Stimulated activated CD8-positive, alpha-beta memory T cell treated with anti-CD3 and anti-CD28 coated beads, Interleukin-12 subunit alpha, Interleukin-12 subunit beta, amount 100 ng/mL, for 4 hours (primary cell): ENCODE measurements around the gene TPO.
"Not testable (repeated sequence)": the region's sequence is repeated elsewhere in the genome, so short reads cannot be mapped to it uniquely, and the experiment has no call there.

ENCODE experiments used
- DNase-seq: peaks from one replicate; pipeline ENCODE4 v3.0.0-alpha.2; 2020; ENCODE audit warnings: low read depth

TPO gene

DNA sequence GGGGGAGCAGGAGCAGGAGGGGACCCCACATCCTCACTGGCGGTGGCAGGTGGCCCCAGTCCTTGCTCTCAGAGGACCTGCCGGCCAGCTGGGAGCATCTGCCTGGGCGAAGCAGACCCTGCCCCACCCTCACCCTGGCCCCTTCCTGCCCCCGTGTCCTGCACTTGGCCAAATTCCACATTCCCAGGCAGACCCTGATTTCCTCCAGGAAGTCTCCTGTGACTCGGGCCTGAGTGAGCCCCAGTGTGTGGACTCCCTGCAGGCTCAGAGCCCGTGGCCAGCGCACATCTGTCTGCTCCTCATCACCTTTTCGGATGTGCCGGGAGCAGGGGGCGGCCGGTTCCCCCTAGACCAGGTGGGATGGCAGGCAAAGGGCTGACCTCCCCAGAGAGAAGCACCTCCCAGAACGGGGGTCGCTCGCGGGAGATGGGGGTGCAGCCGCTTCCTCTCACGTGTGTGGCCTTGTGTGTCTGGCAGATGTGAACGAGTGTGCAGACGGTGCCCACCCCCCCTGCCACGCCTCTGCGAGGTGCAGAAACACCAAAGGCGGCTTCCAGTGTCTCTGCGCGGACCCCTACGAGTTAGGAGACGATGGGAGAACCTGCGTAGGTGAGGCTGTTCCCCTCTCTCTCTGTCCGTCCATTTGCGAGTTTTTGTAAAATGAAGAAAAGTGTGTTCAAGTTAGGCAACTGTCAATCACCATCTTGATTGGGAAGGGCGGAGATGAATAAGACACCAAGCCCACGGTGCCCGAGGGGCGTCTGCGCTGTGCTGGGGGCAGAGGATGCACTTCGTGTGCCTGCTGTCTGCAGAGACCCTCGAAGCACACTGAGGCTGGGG, 90.4 kb downstream of the TPO start:
- DNase-seq, result no peak

DNA sequence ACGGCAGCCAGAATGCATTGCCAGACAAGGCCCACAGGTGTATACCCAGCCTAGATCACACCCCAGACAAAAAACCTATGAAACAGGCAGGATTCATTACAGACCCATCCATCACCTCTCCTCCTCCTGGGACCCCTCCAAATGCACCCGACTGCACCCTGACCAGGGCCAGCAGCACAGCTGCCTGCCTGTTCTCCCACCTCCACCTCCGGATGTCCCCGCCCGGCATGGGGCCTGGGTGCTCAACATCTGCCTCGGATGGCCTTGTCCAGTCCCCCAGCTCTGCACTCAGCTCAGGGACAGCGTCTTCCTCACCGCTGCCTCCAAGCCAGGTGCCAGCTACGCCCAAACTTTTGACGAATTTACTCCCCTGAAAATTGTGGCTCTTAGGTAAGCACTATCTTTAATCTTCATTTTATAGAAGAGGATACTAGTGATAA, 91.1 kb downstream of the TPO start:
- DNase-seq, result no peak

DNA sequence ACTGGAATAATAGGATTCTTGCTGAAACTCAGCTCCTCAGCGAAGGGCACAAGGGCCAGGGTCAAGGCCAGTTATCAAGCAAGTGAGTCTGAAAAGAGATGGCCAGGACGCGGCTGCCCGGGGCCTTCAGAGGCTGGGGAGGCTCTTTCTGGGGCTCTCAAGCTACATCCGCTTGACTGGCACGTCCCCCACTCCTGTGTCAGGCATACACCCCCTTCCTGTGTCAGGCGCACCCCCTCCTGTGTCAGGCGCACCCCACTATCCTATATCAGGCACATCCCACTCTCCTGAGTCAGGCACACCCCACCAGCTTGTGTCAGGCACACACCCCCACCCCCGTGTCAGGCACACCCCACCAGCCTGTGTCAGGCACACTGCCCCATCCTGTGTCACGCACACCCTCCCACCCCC, 91.8 kb downstream of the TPO start:
- DNase-seq, result no peak

DNA sequence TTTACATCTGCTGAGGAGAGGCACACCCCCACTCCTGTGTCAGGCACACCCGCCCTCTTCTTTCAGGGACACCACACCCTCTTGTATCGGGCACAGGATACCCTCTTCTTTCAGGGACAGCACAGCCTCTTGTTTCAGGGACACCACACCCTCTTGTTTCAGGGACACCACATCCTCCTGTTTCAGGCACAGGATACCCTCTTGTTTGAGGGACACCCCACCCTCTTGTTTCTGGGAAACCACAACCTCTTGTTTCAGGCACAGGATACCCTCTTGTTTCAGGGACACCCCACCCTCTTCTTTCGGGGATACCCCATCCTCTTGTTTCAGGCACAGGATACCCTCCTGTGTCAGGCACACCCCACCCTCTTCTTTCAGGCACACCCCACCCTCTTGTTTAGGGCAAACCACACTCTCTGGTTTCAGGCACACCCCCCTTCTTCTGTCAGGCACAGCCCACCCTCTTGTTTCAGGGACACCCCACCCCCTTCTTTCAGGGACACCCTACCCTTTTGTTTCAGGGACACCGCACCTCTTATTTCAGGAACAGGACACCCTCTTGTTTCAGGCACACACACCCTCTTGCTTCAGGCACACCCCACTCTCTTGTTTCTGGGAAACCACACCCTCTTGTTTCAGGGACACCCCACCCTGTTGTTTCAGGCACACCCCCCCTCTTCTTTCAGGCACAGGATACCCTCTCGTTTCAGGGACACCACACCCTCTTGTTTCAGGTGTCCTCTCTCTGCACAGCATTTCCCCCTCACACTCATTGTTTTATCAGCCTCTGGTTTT, 96.2 kb downstream of the TPO start:
- no peak for DNase-seq

DNA sequence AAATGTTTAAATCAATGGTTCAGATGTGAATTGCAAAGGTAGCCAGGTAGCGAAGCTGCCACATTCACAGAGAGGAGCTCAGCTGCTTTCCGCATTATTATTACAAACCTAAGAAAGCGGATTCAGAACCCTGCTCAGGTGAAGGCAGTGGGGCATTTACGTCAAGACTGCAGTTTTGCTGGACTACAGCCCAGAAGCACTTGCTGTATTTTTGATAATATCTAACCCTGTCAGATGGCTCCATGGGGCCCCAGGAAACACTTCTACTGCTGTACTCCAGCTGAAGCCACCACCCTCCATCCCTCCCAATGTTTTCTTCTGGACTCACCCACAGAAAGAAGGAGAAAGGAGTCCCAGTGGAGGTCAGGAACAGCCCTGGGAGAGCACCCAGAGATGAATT, 96.9 kb downstream of the TPO start:
- no peak for DNase-seq

DNA sequence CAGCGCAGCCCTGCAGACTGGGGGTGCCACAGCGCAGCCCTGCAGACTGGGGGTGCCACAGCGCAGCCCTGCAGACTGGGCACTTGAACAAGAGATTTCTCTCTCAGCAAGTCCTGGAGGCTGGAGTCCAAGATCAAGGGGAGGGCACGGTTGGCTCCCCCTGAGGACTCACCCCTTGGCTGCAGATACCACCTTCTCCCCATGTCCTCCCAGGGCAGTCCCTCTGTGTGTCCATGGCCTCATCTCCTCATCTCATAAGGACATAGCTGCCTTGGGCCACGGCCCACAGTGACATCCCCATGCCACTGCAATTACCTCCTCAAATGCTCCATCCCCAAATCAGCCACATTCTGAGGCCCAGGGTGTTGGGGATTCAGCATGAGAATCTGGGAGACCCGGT, 98.2 kb downstream of the TPO start:
- DNase-seq, result no peak

DNA sequence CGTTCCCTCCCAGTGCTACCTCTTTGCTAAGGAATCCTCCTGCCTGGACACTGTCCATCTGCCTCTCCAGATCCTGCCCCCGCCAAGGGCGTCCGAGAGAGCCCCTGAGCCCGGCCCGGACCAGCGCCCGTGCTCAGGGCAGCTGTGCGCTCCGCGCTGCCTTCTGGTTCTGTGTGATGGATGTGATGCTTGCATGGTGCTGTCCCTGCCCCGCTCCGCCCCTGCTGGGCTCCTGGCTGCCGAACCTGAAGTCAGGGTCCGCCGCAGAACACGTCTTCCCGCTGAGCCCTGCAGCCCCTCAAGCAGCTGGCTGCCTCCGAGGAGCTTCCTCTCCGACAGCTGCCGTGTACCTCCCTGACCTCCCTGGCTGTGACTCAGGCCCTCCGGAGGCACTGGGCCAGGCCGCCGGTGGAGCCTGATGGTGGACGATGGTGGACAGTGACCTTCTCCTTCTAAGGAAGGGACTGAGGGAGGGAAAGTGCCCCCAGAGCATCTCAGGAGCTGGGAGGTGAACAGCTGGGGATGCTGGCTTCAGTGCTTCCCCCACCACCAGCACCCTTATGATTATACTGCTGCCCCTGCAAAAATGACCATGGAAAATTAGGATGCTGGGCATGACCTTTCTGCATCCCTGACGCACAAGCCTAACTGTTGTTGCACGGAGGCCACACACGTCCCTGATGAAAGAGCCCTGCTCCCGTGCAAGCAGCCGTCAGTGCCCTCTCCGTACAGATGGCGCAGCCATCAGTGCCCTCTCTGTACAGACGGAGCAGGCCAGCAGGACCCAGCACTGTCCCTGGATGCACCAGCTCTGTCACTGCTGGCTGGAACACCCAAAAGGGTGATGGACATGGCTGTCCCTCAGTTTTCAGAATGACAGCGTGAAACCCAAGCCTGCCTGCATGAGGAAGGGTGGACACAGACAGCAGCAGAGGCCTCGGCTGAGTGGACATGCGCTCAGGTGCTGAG, 99.3 kb downstream of the TPO start:
- no peak for DNase-seq

DNA sequence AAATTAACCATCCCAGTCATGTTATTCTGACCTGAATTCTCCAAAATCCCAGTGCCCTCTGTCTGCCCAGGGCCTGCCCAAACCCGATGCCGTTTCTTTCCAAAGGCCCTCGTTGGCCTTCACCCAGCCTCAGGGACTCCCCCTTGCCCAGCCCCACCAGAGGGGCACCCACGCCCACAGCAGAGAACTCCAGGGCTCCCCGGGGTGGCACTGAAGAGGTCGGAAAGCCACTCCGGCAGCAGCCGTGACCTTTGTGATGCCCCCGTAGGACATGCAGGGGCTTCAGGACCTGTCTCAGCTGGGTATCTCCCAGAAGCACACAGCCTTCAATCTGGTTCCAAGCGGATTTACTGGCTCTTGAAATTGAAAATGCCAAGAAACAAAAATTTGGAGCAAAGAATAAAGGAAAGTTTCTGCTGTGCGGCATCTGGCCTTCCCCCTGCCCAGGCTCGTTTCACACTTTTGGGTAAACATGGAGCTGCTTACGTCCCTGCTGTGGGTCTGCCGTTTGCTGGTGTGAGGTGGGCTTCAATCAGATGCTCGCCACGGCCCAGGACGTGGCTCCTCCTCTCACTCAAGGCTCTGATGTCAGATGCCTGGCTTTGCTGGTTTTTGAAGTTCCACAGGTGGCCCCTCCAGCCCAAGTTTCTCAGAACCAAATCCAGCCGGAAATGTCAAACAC, 101.3 kb downstream of the TPO start:
- no peak for DNase-seq

DNA sequence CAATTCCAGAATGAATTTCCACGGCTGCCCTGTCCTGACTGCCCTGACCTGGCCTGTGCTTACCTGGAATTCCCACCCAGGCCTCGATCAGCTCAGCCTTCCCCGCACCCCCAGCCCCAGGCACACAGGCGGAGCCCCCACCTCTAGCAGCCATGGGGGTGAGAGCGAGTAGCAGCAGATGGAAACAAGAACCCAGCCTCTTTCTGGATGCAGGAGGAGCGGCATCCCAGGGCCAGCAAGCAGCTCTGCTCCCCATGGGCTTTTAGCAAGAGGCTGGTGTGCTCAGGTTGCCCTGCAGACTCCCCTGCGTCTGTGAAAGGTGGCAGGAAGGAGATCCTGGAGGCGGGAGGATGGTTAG, 101.8 kb downstream of the TPO start:
- DNase-seq, result no peak

DNA sequence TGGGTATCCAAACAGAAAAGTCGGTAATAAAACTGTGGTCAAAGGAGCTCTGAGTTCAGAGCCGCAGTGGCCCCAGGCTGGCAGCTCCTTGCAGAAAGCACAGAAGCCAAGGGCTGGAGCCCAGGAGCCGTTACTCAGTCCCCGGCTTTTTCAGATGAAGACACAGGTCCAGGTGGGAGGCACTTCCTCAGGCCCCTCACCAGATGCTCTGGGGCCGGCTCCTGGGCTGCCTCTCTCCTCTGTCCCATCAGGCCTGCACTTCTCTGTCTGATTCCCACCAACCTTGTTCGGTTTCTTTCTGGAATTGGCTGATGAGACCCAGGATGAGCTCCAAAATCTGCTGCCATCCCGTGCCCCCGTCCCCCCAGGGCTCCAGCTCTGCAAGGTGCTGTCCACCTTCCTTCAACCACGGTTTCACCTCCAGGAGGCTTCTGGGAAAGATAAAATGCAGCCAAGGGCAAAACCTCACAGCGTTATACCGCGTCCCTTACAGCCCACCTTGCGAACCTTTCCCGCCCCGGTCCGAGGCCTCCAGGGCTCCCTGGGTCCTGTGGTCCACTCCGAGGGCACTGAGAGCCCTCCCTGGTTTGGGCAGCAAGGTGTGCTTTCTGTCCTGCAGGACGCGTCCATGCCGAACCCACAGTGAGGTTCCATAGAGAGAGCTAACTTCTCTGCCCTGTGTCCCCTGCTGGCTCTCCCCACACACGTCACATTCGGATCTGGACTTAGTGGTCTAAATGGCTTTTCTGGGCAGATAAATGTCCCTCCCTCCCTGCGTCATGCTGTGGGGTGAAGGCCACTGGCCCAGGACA, 102.9 kb downstream of the TPO start:
- DNase-seq, result no peak

DNA sequence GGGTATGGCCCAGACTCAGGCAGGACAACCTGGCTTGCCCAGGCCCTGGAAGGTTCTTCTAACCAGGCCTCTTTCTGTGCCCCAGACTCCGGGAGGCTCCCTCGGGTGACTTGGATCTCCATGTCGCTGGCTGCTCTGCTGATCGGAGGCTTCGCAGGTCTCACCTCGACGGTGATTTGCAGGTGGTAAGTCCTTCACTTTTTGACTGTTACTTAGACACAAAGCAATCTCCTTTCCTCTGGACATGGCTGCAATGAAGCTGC, 103.5 kb downstream of the TPO start:
- no peak for DNase-seq

DNA sequence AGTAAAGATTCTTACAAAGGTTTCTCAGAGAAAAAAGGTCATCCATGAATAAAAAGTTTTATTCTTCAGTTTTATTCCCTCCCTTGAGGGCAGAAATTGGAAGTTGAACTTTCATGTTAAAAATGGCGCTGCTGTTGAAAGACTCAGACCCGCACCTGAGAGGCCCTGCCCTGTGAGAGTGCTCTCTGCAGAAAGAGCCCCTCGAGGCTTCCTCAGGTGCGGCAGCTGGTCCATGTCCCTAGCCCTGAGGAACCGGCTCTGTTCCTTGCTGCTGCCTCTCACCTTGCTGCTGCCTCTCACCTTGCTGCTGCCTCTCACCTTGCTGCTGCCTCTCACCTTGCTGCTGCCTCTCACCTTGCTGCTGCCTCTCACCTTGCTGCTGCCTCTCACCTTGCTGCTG, 104.0 kb downstream of the TPO start:
- not testable (repeated sequence) for DNase-seq

DNA sequence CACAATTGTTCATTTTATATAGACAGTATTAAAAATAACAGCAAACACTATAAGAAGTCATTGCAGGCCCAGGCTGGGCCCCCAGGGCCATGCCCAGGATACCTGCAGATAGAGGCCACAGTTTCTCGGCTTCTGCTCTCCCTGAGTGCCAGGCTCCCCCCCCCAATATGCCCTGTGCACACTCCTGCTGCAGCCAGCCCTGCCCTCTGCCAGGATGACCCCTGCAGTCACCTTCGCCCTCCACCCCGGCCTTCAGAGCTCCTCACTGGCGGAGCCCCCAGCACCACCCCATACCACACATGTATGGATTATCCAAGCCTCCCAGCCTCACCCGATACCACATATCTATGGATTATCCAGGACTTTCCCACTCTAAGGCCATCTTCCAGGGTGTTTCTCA, 104.5 kb downstream of the TPO start:
- no peak for DNase-seq

DNA sequence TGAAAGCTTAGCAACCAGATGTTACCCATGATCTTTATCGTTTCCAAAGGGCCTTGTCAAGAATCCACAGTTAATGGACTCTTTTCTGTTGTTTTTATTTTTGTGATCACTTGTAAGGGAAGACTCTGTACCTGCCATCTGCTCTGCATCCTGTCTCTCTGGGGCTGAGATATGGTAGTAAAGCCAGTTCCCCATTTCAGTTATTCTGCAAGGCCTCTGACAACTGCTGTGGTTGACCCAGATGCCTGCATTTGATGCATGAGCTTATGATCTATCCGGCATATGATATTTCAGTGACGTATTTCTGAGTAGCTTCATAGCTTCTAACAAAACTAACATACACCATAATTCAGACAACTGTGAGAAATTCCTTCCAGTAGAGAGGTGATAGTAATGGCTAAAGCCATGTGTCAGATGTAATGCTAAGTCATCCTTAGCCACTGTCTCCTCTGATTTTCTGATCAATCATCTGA, 105.1 kb downstream of the TPO start:
- DNase-seq, result no peak

DNA sequence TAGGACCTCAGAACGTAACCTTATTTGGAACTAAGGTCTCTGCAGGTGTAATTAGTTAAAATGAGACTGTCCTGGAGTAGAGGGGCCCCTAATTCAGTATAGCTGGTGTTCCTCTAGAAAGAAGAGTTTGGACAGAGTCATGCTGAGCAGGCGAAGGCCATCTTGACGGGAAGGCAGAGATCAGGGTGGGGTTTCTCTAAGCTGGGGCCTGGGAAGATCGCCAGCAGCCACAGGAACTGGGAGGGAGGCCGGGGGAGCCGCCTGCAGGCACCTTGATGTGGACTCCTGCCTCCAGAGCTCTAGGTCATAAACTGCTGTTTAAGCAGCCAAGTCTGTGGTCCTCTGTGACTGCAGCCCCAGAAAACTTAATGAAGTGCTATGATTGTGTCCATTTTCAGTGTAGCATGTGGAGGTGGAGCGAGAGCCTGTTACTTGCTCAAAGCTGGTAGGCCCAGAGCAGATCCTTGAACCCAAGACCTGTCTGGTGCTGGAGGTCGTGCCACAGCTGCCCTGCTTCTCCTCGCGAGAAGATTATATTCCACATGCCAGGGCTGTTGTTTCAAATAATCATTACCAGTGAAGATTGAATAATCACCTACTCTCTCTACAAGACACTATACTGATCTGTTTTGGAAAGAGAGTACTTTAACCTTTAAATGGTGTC, 105.7 kb downstream of the TPO start:
- no peak for DNase-seq

DNA sequence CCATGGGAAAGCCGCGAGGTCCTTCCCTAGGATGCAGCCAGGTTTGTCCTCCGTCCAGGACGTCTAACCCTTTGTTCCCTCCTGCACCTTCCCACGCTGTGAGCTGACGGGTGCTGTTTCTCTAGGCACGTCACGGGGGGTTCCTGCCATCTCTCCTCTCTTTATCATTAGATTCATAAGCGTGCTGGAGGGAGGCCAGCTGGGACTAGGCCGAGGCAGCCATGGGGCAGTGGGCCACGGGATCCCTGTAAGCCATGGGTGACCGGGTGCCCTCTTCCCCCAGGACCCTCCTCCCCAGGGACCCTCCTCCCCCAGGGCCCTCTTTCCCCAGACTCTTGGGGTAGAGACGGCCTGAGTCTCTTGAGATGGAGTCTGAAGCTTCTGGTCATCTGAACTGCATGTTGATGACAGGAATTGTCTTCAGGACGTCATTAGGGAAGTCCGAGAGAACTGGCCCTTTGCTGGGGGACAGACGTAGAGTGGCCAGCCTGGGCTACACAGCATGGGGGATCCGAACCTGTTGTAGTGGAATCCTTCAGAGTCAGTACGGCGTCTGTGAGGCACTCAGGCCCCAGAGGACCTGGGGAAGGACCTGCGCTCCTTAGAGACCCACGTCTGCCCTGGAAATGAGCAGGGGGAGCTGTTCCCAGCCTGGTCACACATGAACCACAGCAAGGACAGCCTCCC, 108.1 kb downstream of the TPO start:
- no peak for DNase-seq

DNA sequence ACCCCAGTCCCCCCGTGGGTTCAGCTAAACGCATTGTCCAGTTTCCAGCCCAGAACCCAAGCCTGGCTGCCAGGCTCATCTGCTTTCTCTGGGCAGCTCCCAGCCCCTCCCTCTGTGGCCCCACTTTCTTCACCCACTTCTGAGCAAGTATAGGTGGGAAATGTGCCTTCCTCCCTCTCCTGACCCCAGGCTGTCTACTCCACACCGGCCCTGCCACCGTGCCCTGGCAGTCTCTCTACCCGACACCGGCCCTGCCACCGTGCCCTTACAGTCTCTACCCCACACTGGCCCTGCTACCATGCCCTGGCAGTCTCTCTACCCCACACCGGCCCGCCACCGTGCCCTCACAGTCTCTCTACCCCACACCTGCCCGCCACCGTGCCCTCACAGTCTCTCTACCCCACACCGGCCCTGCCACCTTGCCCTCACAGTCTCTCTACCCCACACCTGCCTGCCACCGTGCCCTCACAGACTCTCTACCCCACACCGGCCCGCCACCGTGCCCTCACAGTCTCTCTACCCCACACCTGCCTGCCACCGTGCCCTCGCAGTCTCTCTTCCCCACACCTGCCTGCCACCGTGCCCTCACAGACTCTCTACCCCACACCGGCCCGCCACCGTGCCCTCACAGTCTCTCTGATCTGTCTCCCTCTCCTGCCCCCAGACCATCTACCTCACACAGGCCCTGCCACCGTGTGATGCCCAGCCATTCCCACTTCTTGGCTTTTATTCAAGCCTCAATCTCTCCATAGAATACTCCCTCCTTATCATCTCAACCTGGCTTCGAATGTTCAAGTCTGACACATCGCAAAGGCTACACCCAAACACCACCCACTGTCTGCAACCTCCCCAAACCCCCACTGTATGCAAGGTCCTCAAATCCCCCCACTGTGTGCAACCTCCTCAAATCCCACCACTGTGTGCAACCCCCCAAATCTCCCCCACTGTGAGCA, 108.9 kb downstream of the TPO start:
- DNase-seq, result no peak

DNA sequence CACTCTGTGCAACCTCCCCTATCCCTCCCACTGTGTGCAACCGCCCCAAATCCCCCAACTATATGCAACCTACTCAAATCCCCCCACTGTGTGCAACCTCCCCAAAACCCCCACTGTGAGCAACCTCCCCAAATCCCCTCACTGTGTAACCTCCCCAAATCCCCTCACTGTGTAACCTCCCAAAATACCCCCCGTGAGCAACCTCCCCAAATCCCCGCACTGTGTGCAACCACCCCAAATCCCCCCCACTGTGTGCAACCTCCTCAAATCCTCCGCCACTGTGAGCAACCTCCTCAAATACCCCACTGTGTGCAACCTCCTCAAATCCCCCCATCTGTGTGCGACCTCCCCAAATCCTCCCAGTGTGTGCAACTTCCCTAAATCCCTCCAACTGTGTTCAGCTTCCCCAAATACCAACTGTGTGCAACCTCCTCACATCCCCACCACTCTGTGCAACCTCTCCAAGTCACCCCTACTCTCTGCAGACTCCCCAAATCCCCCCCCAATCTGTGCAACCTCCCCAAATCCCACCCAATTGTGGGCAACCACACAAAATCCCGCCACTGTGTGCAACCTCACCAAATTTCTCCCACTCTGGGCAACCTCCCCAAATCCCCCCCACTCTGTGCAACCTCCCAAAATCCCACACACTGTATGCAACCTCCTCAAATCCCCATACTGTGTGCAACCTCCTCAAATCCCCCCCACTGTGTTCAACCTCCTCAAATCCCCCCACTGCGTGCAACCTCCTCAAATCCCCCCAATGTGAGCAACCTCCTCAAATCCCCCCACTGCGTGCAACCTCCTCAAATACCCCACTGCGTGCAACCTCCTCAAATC, 114.1 kb downstream of the TPO start:
- no peak for DNase-seq
